HG02588 (cell line): Measurements from ENCODE around the gene RNF144B.
"Not testable (repeated sequence)": the region's sequence is repeated elsewhere in the genome, so short reads cannot be mapped to it uniquely, and the experiment has no call there.

Source experiments
- ATAC-seq: cut with Tn5 transposase; IDR thresholded peaks from one replicate; pipeline ENCODE4 v1.9.1; 2021; ENCODE audit warnings: mild to moderate bottlenecking, moderate library complexity; ENCODE audit not compliant: unreplicated experiment

The RNF144B gene

DNA sequence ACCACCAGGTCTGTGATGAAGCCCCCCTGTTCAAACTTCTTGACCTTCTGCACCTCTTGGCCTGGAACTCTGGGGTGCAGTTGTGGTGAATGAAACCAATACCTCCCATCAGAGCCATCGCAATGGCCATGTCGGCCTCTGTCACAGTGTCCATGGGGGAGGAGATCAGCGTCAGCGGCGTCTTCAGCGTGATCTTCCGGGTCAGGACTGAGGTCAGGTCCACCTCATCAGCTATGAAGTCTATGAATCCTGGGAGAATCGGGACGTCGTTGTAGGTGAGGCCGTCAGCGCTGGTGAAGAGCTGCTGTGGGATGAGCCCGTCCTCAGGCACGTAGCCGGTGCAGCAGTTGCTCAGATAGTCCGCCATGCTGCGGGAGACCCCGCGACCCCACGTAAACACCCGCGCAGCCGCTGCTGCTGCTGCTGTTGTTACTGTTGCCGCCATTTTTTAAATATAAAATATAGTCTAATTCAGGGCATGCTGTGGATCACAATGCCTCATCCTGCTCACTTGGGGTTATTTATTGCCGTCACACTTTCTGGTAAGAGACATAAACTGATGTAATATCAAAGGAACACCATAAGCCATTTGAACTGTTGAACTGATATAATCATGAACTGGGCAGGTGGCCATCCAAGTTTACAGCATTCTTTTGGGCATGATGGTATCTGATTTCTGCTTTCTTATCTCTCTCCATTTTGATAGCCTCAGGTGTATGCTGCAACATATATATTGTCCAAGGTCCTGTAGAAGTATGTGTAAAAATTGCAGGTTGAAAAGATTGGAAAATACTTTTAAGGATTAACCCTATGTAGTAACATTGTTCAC, 18.7 kb upstream of the RNF144B start:
- ATAC-seq: no peak

DNA sequence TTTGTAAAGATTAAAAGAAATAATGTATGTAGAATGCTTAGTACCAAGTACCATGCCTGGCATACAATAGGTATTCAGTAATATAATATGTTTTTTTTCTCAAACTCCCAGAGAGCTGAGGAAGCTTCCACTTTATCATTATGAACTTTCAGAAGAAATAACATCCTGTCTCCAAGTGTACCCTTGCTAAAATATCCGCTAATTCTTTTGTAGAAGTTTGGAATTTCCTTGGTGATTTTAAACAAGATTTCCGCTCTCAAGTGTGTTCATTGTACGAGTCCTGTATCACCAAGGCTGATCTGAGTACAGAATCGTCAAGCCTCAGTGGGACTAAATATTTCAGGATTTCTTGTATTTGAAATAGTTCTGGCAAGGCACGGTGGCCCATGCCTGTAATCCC, 16.1 kb upstream of the RNF144B start:
- no peak for ATAC-seq

DNA sequence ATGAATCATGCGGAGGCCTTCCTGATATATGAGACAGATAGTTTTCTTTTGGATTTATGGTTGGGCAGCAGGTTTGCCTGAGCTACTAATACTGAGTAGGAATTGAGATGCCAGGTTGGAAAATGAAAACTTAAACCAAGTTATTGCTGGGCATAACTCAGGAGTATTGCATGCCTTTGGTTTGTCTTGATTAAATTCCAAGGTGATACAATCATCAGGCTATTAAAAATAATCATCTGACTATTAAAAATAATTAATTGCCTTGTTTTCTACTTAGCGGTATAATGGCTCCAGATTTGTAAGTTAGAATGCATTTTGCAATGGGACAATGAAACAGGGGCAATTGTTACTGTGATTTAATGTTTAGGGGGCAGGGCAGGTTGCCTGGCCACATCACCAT, 15.5 kb upstream of the RNF144B start:
- ATAC-seq: no peak

DNA sequence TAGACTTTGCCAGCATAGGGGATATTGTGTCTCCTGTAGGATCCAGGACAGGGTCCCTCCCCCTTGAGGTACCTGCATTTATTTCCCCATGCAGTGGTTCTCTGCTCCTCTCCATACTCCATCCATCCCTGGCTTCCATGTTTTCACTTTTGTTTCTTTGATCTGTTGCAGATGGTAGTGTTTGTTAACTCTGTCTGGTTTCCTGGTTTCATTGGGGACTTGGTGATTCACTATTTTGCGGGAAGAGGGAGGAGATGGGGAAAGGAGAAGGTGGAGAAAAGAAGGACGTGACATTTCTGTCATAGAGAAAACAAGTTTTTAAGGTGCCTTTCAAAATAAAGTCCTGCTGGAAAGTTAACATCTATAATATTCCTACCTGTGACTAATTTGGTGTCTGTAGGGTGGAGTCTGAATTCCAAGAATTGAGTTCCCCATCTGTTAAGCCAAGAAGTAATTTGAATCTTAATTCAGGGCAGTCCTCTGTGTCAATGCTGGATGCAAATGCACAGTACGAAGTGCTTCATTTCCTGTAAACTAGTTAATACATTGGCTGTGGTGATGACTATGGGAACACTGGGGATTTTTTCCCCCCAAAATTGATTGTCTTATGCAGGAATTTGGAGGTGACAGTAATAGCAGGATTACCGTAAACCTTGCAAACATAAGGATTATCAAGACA, 6.9 kb upstream of the RNF144B start:
- no peak for ATAC-seq

DNA sequence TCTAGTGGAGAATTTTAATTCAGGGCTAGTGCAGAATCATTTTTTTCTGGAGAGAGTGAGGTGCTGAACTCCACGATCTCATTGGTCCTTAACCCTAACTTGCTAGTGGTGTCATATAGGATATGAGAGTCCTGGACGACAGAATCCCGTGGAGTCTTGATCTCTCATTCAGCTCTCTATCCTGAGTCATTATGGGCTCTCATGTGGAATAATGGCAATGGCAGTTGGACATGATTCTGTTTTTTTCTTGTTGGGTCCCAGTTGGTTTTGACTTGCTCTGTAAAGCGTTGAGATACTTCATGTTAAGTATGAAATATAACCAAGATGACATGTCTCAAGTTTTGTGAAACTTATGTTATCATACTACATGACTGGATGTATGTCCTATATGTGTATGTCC, 6.3 kb upstream of the RNF144B start:
- no peak for ATAC-seq

DNA sequence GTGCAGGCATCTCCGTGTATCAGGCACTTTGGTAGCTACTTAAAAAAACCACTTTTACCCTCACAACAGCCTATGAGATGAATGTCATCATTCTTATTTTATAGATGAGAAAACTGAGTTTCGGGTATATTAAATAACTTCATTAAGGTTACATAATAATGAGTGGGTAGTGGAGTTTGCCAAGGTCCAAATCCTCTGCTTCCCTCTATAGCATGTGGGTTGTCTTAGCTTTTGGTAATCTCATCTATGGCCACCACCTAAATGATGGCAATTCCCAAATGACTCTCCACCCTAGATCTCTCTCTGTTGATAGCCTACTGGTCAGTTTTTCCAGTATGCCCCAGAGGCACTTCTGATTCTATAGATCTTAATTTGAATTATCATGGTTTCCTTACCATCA, 3.7 kb upstream of the RNF144B start:
- ATAC-seq: no peak

DNA sequence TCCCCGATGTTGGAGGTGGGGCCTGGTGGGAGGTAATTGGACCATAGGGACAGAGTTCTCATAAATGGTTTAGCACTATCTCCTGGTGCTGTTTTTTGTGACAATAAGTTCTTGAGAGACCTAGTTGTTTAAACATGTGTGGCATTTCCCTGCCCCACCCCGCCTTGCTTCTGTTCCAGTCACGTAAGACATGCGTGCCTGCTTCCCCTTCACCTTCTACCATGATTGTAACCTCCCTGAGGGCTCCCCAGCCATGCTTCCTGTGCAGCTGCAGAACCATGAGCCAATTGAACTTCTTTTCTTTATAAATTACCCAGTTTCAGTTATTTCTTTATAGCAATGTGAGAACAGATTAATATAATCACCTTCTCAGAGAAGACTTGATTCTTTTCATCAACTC, 2.5 kb upstream of the RNF144B start:
- ATAC-seq: no peak

DNA sequence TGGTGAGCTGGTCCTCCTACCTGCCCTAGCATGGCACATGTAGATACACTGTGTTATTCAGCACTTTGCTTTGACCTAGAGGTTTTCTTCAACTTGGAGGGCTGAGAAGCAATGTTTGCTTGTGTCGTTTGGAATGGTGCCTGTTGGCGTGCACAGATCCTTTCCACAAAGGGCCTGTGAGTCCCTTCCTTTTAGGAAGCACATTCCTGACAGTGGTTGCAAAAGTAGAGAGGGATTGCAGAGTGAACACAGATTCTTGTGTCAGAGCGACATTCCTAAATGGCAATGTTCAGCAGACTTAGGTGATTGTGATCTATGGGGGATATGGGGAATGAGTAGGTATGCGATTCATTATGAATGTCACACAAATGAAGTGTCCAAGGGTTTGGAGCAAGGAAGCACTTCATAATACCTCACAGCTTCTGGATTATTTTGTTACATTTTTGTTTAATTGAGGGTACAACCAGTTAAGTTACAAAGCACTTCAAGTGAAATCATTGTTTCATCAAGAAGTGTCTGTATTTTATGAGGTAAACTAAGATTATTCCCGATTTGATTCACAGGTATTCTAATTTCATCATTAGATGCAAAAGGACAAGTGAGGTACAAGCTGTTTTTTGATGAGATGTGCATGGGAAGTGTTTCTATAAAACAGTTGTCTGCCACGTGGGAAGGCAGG, 713 bp upstream of the RNF144B start:
- no peak for ATAC-seq

DNA sequence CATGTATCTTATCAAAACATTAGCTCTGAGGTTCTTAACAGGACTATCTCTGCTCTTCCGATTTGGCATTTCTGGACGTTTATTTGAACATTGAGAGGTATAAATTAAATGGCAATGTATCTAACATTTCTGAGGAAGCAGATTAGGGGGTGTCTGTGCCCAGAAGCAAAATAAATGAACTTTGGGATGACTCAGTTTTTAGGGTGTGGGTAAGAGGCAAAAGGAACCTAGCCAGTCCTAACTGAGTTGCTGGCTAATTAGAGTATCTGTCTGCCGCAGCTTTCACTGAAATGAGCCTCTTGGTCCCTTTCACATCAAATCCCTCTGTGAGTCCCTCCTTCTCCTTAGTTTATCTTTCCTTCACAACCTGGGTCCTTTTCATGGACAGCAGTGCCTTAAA, 1.1 kb downstream of the RNF144B start:
- ATAC-seq: no peak

DNA sequence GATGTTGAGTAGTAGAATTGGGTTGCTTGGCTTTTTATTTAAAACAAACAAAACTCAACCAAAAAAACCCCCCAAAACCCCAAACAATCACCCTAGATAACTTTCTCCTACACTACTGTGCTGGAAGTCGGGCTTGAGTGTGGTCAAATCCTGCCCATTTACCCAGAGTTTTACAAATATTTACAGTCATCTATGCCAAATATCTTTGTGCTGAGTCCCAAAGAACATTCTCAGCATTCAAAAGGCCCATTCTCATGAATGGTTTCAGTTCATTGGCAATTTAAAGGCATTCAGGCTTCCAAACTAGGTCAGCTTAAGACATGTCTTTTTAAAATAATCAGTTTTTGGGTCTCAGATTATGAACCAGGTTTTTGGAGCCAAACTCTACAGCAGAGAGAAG, 1.8 kb downstream of the RNF144B start:
- ATAC-seq: no peak

DNA sequence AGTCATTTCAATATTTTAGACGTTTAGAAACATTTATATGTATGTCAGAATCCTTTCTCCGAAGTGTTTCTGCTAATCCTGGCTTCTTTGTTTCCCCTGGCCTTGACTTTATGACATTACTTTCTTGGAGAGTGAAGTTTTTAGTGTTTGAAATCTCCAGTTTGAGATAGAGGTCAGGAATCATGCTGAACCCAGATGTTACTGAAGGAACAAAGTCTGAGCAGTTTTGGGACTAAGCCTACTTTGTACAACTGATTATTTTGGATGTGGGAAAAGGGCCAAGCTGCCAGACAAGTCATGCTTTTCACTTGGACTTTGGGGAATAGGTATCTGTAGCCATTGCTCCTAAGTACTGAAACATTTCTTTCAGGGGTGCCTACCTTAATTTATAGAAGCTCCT, 2.3 kb downstream of the RNF144B start:
- no peak for ATAC-seq

DNA sequence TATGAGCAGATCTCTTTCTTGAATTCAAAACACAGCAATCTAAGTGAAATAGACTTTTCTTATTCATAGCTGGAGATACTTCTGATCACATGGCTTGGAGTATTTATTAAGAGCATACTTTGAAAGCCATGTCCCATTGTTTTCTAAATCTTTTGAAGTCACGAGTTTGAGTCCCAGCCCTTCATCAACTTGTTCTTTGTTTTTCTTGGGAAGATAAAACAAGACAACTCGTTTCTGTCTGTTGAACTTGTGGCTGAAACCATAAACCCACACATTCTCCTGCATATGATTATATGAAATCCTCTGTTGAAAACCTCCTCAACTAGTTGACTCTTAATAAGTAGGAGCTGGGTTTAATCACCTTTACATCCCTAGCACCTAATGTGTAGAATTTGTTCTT, 3.3 kb downstream of the RNF144B start:
- ATAC-seq: no peak

DNA sequence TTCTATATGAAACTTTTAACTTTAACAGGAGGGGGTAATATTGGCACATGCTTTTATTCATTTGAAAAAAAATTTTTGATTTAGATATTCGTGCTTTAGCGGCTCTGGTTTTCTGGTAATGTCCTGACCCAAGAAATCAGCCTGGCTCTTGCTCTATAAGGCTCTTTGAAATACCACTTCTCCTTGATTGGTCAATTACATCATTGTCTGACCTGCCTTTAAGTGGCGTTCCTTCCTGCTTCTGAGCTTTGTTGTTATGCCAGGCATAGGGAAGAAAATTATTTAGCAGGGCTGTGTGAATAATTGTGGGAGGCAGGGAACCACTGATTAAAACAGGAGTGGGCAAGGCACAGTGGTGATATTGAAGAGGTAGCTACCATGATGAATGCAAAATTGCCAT, 3.9 kb downstream of the RNF144B start:
- no peak for ATAC-seq

DNA sequence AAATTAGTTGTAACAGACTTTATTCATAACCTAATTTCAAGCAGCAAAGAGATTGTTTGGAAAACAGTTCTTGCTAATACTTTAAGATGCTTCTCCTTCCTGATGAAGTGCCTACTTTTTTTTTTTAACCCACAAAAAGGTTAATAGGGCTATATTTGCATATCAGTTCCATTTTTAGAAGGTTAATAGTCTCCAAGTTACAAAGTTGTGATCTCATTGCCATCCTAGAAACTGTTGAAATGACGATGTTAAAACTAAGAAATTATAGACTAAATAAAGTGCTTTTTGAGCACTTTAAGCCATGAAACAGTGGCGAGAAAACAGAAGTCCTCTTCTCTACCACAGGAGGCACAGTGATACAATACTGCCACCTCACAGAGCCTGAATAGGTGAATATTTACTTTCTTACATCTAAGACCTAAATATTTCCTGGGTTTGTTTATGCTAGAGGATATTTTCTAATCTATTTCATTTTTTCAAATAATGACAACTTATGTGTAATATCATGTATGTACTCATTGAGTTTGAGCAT, 5.3 kb downstream of the RNF144B start:
- no peak for ATAC-seq

DNA sequence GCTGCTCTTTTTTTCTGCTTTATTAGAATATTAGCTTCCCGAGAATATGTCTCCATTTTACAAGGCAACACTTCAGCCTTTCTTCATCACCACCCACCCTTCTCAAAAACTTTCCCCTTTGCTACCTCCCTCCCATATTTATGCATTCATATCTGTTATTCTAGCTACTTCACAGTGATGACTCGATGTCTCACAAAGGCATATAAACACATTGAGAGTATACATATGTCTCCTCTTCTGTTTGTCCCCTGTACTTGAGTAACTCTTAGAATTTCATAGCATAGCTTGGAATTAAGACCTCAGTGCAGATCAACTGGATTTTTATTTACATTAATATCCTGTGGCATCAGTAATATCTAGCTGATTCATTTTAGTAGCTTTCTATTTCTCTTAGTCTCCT, 6.5 kb downstream of the RNF144B start:
- no peak for ATAC-seq

DNA sequence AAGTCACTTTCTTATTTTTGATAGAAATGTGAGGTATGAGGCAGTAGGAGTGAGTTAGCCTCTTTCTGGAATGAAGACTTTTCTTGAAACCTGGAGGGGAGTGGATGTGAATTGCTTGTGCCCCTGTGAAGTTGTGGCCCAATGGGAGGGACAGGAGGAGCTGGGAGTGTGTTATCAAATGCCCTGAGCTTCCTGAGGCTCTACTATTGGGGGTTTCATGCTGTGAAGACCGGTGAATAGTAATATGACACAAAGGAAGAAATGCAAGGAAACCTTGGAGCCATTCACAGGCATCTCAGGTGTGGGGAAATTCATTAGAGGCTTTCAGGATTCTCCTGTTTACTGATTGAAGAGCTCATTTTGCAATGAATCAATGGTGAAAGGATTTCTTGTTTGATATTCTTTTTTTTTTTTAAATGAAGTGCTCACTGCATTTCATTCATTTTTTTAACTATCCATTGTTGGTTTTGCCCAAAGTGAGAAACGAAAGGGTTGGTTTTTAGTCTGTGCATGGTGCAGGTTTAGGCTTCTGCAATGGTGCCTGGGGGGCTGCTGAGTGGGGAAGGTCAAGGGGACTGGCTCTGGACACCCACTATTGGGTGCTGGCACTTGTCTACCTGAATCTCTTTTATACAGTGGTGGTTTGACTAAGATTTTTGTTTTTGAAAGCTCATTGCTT, 8.2 kb downstream of the RNF144B start:
- no peak for ATAC-seq

DNA sequence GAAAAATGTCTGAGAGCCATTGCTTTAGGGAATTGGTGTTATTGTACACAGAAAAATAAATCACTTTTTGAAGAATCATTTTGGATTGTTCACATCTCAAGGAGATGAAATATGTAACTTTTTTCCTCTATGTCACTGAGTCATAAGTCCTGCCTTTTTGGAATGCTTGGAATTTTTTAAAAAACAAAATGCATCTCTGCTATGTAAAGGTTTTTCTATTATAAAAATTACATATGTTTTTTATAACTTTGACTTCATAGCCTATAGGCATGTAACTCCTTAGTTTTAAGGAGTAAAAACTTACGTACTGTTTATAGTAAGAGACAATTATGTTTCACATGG, 8.7 kb downstream of the RNF144B start:
- no peak for ATAC-seq

DNA sequence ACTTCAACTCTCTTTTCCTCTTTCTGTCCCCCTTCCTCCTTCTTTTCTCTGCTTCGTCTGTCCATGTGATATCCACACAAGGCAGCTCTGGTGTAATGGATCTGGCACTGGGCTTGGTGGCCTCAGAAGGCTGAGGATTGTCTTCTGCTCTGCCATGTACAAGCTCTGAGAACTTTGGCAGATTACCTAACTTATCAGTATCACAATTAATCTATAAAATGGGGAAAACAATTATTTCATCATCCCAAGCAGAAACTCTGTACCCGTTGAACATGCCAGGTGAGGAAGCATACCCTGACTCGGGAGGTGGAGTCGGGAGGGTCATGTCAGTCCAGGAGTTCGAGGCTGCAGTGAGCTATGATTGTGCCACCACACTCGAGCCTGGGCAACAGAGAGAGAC, 10.6 kb downstream of the RNF144B start:
- ATAC-seq: no peak

DNA sequence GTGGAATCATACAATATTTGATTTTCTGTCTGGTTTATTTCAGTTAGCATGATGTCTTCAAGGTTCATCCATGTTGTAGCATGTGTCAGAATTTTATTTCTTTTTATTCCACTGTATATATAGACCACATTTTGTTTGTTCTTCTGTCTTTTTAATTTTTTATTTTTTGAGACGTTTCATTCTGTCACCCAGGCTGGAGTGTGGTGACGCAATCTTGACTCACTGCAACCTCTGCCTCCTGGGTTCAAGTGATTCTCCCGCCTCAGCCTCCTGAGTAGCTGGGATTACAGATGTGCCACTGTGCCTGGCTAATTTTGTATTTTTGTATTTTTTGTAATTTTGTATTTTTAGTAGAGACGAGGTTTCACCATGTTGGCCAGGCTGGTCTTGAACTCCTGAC, 11.1 kb downstream of the RNF144B start:
- ATAC-seq: not testable (repeated sequence)

DNA sequence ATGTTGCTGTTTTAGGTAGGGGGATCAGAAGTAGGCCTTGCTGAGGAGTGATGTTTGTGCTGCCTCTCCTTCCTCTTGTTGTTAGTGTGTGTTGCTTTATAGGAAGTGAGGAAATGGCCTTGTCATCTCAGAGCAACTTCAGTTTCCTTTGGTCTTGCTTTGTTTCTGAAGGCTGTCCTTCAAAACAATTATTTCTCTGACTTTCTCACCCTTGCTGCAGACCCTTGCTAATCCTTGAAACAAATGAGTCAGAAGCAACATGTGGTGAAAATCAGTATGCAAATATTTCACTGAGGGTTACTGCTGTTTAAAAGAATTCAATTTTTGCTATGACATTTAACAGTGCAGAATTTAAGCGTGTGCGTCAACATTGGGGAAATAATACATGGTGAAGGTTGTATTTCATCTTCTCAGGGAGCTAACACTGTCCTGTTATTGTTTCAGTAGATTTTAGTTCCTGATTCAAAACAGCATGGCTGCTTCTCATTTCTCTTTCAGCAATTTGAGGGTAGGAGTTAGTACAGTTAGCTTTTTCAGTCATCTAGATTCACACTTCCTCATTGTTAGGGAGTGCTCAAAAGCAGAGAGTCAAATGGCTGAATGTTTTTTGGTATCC, 13.8 kb downstream of the RNF144B start:
- peak; percentile 91 for ATAC-seq

DNA sequence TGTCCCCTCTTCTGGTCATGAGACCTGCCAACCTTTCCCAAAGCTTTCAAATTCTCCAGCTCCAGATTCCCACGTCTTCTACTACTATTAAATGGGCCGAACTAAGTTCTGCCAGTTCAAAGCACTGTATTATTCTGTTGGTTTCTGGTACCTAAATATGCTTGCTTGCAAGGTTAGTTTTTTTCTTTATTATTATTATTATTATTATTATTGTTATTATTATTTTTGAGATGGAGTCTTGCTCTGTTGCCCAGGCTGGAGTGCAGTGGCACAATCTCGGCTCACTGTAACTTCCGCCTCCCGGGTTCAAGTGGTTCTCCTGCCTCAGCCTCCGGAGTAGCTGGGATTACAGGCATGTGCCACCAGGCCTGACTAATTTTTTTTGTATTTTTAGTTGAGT, 17.8 kb downstream of the RNF144B start:
- ATAC-seq: not testable (repeated sequence)
